Measurements from ENCODE around the gene SESN2. TPM values are rescaled to one million over a fixed set of nuclear protein-coding genes. Genes with fewer than 3 reads are reported as not detected.
"Not testable (repeated sequence)": the region's sequence is repeated elsewhere in the genome, so short reads cannot be mapped to it uniquely, and the experiment has no call there.

Gene SESN2
- total RNA-seq, 1 donor from 2014 or later = 7.9 TPM

DNA sequence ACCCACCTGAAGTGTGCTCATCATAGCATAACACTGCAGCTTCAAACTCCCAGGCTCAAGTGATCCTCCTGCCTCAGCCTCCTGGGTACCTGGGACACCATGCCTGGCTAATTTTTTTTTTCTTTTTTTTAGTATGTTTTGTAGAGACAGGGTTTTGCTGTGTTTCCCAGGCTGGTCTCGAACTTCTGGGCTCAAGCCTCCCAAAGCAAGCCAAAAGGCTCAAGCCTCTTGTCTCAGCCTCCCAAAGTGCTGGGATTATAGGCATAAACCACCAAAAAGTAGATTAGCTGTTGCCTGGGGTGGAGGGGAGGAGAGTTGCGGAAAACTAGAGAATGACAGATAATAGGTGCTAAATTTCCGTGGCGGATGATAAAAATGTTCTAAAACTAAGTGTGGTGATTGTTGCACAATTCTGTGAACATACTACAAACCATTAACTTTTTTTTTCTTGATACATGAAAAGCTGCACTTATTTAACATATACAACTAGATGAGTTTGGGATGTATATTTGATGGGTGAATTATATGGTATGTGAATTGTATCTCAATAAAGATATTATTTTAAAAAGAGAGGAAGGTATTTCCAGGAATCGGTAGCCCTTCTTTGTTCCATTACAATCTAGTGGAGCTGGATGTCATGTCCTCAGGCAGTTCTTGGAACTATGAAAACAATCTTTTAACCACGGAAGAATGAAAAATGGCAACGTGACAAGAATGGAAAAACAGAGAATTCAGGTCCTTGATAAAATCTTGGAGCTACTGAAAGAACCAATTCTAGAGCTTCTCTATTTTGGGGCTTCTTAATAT lies 42.3 kb downstream of the SESN2 start:
- H3K4me1 Mint-ChIP-seq (ENCODE audit: low read depth) = peaks cover 7% of the 10 kb centered on the region
- H3K4me3 Mint-ChIP-seq (ENCODE audit: low read depth) = no peak overlapping the region
- H3K27me3 Mint-ChIP-seq (ENCODE audit: low read depth) = peaks cover 14% of the 10 kb centered on the region
- H3K27ac Mint-ChIP-seq = no peak overlapping the region
- no peaks in the 10 kb centered on the region for H3K36me3 Mint-ChIP-seq (ENCODE audit: low read depth)
- intact Hi-C loops (cut with micrococcal nuclease) = no loop called here
- no peak for DNase-seq (ENCODE audit: low spot score)
- no peaks in the 10 kb centered on the region for H3K9me3 Mint-ChIP-seq

- no peaks in the 10 kb centered on the region for H3K36me3 Mint-ChIP-seq (ENCODE audit: low read depth)
- DNase-seq (ENCODE audit: low spot score) = no peak
- peaks cover 13% of the 10 kb centered on the region for H3K27me3 Mint-ChIP-seq (ENCODE audit: low read depth)
- intact Hi-C loops (cut with micrococcal nuclease) = no loop called here
- no peak overlapping the region for H3K4me3 Mint-ChIP-seq (ENCODE audit: low read depth)
- H3K4me1 Mint-ChIP-seq (ENCODE audit: low read depth) = peaks cover 5% of the 10 kb centered on the region
- no peak overlapping the region for H3K27ac Mint-ChIP-seq
- no peaks in the 10 kb centered on the region for H3K9me3 Mint-ChIP-seq
Observed at GRCh38 chr1:28302247-28302646, 42.9 kb downstream of the SESN2 start.

- H3K27me3 Mint-ChIP-seq (ENCODE audit: low read depth) = peaks cover 14% of the 10 kb centered on the region
- intact Hi-C loops (cut with micrococcal nuclease) = no loop called here
- H3K4me3 Mint-ChIP-seq (ENCODE audit: low read depth) = no peak overlapping the region
- DNase-seq (ENCODE audit: low spot score) = no peak
- H3K27ac Mint-ChIP-seq = no peak overlapping the region
- H3K9me3 Mint-ChIP-seq = no peaks in the 10 kb centered on the region
- no peaks in the 10 kb centered on the region for H3K4me1 Mint-ChIP-seq (ENCODE audit: low read depth)
- H3K36me3 Mint-ChIP-seq (ENCODE audit: low read depth) = no peaks in the 10 kb centered on the region
Observed at GRCh38 chr1:28306301-28306949, 47.1 kb downstream of the SESN2 start.

DNA sequence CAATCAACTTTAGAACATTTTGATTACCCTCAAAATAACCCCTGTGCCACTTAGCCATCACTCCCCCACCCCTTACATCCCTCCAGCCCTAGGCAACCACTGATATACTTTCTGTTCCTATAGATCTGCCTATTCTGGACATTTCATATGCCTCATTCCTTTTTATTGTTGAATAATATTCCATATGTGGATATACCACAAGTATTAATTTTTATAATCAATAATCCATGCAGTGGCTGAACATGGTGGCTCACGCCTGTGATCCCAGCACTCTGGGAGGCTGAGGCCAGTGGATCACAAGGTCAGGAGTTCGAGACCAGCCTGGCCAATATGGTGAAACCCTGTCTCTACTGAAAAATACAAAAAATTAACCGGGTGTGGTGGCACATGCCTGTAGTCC lies 49.4 kb downstream of the SESN2 start:
- no peaks in the 10 kb centered on the region for H3K4me1 Mint-ChIP-seq (ENCODE audit: low read depth)
- no peaks in the 10 kb centered on the region for H3K36me3 Mint-ChIP-seq (ENCODE audit: low read depth)
- no peak for DNase-seq (ENCODE audit: low spot score)
- no peak overlapping the region for H3K4me3 Mint-ChIP-seq (ENCODE audit: low read depth)
- no peak overlapping the region for H3K27ac Mint-ChIP-seq
- H3K27me3 Mint-ChIP-seq (ENCODE audit: low read depth) = peaks cover 7% of the 10 kb centered on the region
- intact Hi-C loops (cut with micrococcal nuclease) = no loop called here
- H3K9me3 Mint-ChIP-seq = no peaks in the 10 kb centered on the region

DNA sequence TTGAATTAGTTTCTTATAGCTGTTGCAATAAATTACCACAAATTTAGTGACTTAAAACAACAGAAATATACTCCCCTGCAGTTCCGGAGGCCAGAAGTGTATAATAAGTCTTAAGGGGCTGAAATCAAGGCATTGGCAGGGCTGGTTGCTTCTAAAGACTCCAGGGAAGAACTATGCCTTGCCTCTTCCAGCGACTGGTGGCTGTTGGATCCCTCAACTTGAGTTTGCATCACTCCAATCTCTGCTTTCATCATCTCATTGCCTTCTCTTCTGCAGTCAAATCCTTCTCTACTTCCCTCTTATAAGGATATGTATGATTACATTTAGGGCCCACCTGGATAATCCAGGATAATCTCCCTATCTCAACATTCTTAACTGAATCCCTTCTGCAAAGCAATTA lies 50.4 kb downstream of the SESN2 start:
- no peaks in the 10 kb centered on the region for H3K4me1 Mint-ChIP-seq (ENCODE audit: low read depth)
- peaks cover 7% of the 10 kb centered on the region for H3K27me3 Mint-ChIP-seq (ENCODE audit: low read depth)
- intact Hi-C loops (cut with micrococcal nuclease) = no loop called here
- H3K9me3 Mint-ChIP-seq = no peaks in the 10 kb centered on the region
- H3K36me3 Mint-ChIP-seq (ENCODE audit: low read depth) = no peaks in the 10 kb centered on the region
- DNase-seq (ENCODE audit: low spot score) = no peak
- H3K27ac Mint-ChIP-seq = no peak overlapping the region
- H3K4me3 Mint-ChIP-seq (ENCODE audit: low read depth) = no peak overlapping the region

- intact Hi-C loops (cut with micrococcal nuclease) = no loop called here
- no peak for DNase-seq (ENCODE audit: low spot score)
- Mint-ChIP-seq H3K4me3 (ENCODE audit: low read depth) (no peak overlapping the region), H3K9me3 (no peaks in the 10 kb centered on the region), H3K27me3 (ENCODE audit: low read depth) (peaks cover 7% of the 10 kb centered on the region), H3K36me3 (ENCODE audit: low read depth) (no peaks in the 10 kb centered on the region), H3K27ac (no peak overlapping the region), H3K4me1 (ENCODE audit: low read depth) (no peaks in the 10 kb centered on the region)
Observed at GRCh38 chr1:28313702-28314546, 54.6 kb downstream of the SESN2 start.

- DNase-seq (ENCODE audit: low spot score) = no peak
- intact Hi-C loops (cut with micrococcal nuclease) = no loop called here
- H3K27ac Mint-ChIP-seq = no peak overlapping the region
- H3K4me3 Mint-ChIP-seq (ENCODE audit: low read depth) = no peak overlapping the region
- no peaks in the 10 kb centered on the region for H3K36me3 Mint-ChIP-seq (ENCODE audit: low read depth)
- peaks cover 7% of the 10 kb centered on the region for H3K27me3 Mint-ChIP-seq (ENCODE audit: low read depth)
- no peaks in the 10 kb centered on the region for H3K9me3 Mint-ChIP-seq
- H3K4me1 Mint-ChIP-seq (ENCODE audit: low read depth) = no peaks in the 10 kb centered on the region
Observed at GRCh38 chr1:28314547-28314941, 55.2 kb downstream of the SESN2 start.

- no peak overlapping the region for H3K27ac Mint-ChIP-seq
- H3K4me1 Mint-ChIP-seq (ENCODE audit: low read depth) = no peaks in the 10 kb centered on the region
- peaks cover 3% of the 10 kb centered on the region for H3K27me3 Mint-ChIP-seq (ENCODE audit: low read depth)
- H3K9me3 Mint-ChIP-seq = no peaks in the 10 kb centered on the region
- H3K4me3 Mint-ChIP-seq (ENCODE audit: low read depth) = no peak overlapping the region
- intact Hi-C loops (cut with micrococcal nuclease) = no loop called here
- no peak for DNase-seq (ENCODE audit: low spot score)
- H3K36me3 Mint-ChIP-seq (ENCODE audit: low read depth) = no peaks in the 10 kb centered on the region
Observed at GRCh38 chr1:28317014-28317413, 57.7 kb downstream of the SESN2 start.

DNA sequence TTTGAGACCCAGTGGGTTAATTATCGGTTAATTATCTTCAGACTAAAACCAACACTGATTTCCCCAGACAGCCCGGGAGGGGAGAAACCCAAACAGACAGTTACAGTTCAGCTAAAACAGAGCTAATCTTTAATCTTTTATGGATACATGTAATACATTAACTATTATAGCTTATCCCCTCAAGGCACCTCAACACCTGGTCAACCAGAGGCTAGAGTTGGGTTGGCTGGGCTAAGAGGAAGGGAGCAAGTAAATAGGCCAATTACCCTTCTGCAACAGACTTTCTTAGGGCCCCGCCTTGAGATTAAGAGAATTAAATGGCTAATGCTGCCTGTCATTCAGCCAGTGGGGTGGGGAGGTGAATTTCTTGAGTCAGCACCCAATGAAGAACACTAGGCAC lies 62.9 kb downstream of the SESN2 start:
- no peak for DNase-seq (ENCODE audit: low spot score)
- Mint-ChIP-seq H3K4me3 (ENCODE audit: low read depth) (no peak overlapping the region), H3K36me3 (ENCODE audit: low read depth) (no peaks in the 10 kb centered on the region), H3K9me3 (no peaks in the 10 kb centered on the region), H3K27me3 (ENCODE audit: low read depth) (peaks cover 2% of the 10 kb centered on the region), H3K4me1 (ENCODE audit: low read depth) (peaks cover 3% of the 10 kb centered on the region), H3K27ac (no peak overlapping the region)
- intact Hi-C loops (cut with micrococcal nuclease) = no loop called here

GRCh38 chr1:28323720-28324119 lies 64.4 kb downstream of the SESN2 start:
- intact Hi-C loops (cut with micrococcal nuclease) = no loop called here
- peaks cover 2% of the 10 kb centered on the region for H3K27me3 Mint-ChIP-seq (ENCODE audit: low read depth)
- H3K36me3 Mint-ChIP-seq (ENCODE audit: low read depth) = peaks cover 3% of the 10 kb centered on the region
- H3K4me1 Mint-ChIP-seq (ENCODE audit: low read depth) = peaks cover 5% of the 10 kb centered on the region
- no peaks in the 10 kb centered on the region for H3K9me3 Mint-ChIP-seq
- H3K27ac Mint-ChIP-seq = no peak overlapping the region
- H3K4me3 Mint-ChIP-seq (ENCODE audit: low read depth) = no peak overlapping the region
- no peak for DNase-seq (ENCODE audit: low spot score)

GRCh38 chr1:28326515-28326914 lies 67.2 kb downstream of the SESN2 start:
- Mint-ChIP-seq H3K4me3 (ENCODE audit: low read depth) (no peak overlapping the region), H3K4me1 (ENCODE audit: low read depth) (peaks cover 15% of the 10 kb centered on the region), H3K9me3 (no peaks in the 10 kb centered on the region), H3K27me3 (ENCODE audit: low read depth) (peaks cover under 1% of the 10 kb centered on the region), H3K27ac (no peak overlapping the region), H3K36me3 (ENCODE audit: low read depth) (peaks cover 16% of the 10 kb centered on the region)
- intact Hi-C loops (cut with micrococcal nuclease) = no loop called here
- no peak for DNase-seq (ENCODE audit: low spot score)

DNA sequence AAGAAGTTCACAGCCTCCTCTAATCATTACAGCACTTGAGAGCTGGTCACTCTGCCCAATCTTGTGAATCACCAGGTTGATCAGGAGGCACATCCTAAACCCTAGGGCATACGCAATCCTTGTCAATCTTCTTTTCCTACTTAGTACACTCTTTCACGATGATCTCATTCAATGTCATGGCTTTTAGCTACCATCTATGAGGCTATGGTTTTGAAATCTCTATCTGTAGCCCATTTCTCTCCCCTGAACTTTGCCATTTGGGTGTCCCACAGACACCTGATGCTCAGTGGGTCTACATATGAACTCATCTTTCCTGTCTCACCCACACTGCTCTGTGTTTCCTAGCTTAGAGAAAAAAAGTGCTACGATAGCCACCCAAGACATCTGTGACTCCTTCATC lies 67.7 kb downstream of the SESN2 start:
- Mint-ChIP-seq H3K27me3 (ENCODE audit: low read depth) (no peaks in the 10 kb centered on the region), H3K36me3 (ENCODE audit: low read depth) (peaks cover 21% of the 10 kb centered on the region), H3K4me1 (ENCODE audit: low read depth) (peaks cover 17% of the 10 kb centered on the region), H3K27ac (no peak overlapping the region), H3K9me3 (no peaks in the 10 kb centered on the region), H3K4me3 (ENCODE audit: low read depth) (no peak overlapping the region)
- intact Hi-C loops (cut with micrococcal nuclease) = loop anchor here (1.0 kb wide), 1 partner anchor 78 kb away; no protein-coding TSS in a partner anchor
- DNase-seq (ENCODE audit: low spot score) = no peak

DNA sequence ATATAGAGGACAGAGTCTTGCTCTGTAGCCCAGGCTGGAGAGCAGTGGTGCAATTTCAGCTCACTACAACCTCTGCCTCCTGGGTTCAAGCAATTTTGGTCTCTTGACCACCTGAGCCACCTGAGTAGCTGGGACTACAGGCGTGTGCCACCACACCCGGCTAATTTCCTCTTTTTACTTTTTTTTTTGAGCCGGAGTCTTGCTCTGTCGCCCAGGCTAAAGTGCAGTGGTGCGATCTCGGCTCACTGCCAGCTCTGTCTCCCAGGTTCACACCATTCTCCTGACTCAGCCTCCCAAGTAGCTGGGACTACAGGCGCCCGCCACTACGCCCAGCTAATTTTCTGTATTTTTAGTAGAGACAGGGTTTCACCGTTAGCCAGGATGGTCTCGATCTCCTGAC lies 68.1 kb downstream of the SESN2 start:
- peaks cover 19% of the 10 kb centered on the region for H3K4me1 Mint-ChIP-seq (ENCODE audit: low read depth)
- H3K27ac Mint-ChIP-seq = peak overlapping the region; percentile 10
- not testable (repeated sequence) for H3K9me3 Mint-ChIP-seq; DNase-seq (ENCODE audit: low spot score); H3K4me3 Mint-ChIP-seq (ENCODE audit: low read depth); H3K27me3 Mint-ChIP-seq (ENCODE audit: low read depth)
- H3K36me3 Mint-ChIP-seq (ENCODE audit: low read depth) = peaks cover 25% of the 10 kb centered on the region
- intact Hi-C loops (cut with micrococcal nuclease) = loop anchor here (1.0 kb wide), 1 partner anchor 78 kb away; no protein-coding TSS in a partner anchor

All from activated T-helper 2 cell treated with anti-CD3 and anti-CD28 coated beads, Interferon-gamma antibody, Interleukin-2, Interleukin-4, amounts not matched to agents 10 μg/mL and 5 μg/mL and 100 μg/mL, durations not matched to agents 14 hours and 24 hours and 36 hours (primary cell).